SK-N-SH (cell line): Measurements from ENCODE around the gene CRYGC. TPM values are rescaled to one million over a fixed set of nuclear protein-coding genes. Genes with fewer than 3 reads are reported as not detected.

Experiments used
- CTCF ChIA-PET: fragments of 300-600, 350-600 bp; formaldehyde crosslinking; extraction: SDS; loops from one replicate; lab custom pipeline; 2021; lab: Yijun Ruan, JAX
- POLR2A ChIA-PET: fragments of 350-600 bp; sonication (Branson Sonifier 250); formaldehyde crosslinking; extraction: SDS; loops from one replicate; lab custom pipeline; 2020; ENCODE audit warnings: antibody characterized with exemption, inconsistent platforms; lab: Yijun Ruan, JAX
- DNase-seq: peaks from one replicate; pipeline ENCODE4 v3.0.0; 2012
- H2AFZ ChIP-seq: fragments of 200-600 bp; sonication (generic); 2 replicates; pipeline ENCODE4 v1.8.1; 2016; ENCODE audit warnings: antibody characterized with exemption, mild to moderate bottlenecking, low read depth
- H3F3A ChIP-seq: fragments of 200-600 bp; sonication (generic); replicated peaks from 2 replicates; pipeline ENCODE3; 2016; ENCODE audit warnings: antibody characterized with exemption, mild to moderate bottlenecking; ENCODE audit not compliant: insufficient read depth
- H3K27ac ChIP-seq, 2 experiments: fragments of 200-500 bp in 1 of 2; fragments of 200-600 bp in 1 of 2; sonication (Bioruptor generic) in 1 of 2; sonication (generic), shearing (Covaris generic) in 1 of 2; 2 replicates each; pipeline versions ENCODE4 v1.5.1 to v1.6.1; 2014 to 2016; ENCODE audit warnings: low read depth in 2 of 2, inconsistent platforms in 1 of 2, low read length in 1 of 2, mild to moderate bottlenecking in 1 of 2, mixed read lengths in 1 of 2
- H3K27me3 ChIP-seq: fragments of 200-600 bp; sonication (generic), shearing (Covaris generic); 2 replicates; pipeline ENCODE4 v1.6.1; 2016; ENCODE audit warnings: mixed run types; ENCODE audit not compliant: insufficient read depth
- H3K36me3 ChIP-seq, 2 experiments: fragments of 200-500 bp in 1 of 2; fragments of 200-600 bp in 1 of 2; sonication (Bioruptor generic) in 1 of 2; sonication (generic) in 1 of 2; replicated peaks in 1 of 2; 2 replicates each; pipeline versions ENCODE3 to v1.5.1; 2014 to 2016; ENCODE audit warnings: low read length in 1 of 2, mild to moderate bottlenecking in 1 of 2; ENCODE audit not compliant: insufficient read depth in 2 of 2, control insufficient read depth in 1 of 2
- H3K4me1 ChIP-seq, 2 experiments: fragments of 200-500 bp in 1 of 2; fragments of 200-600 bp in 1 of 2; sonication (Bioruptor generic) in 1 of 2; sonication (generic), shearing (Covaris generic) in 1 of 2; 2 replicates each; pipeline versions ENCODE4 v1.5.1 to v1.6.1; 2014 to 2016; ENCODE audit warnings: low read depth in 1 of 2, low read length in 1 of 2, mixed run types in 1 of 2; ENCODE audit not compliant: insufficient read depth in 2 of 2, control insufficient read depth in 1 of 2
- H3K4me2 ChIP-seq: fragments of 200-600 bp; sonication (generic), shearing (Covaris generic); 2 replicates; pipeline ENCODE4 v1.6.1; 2017; ENCODE audit warnings: mixed run types
- H3K4me3 ChIP-seq, 2 experiments: fragments of 200-500 bp in 1 of 2; fragments of 200-600 bp in 1 of 2; sonication (Bioruptor generic) in 1 of 2; sonication (generic), shearing (Covaris generic) in 1 of 2; 2 replicates each; pipeline versions ENCODE4 v1.5.1 to v1.8.1; 2014 to 2016; ENCODE audit warnings: low read depth in 2 of 2, inconsistent platforms in 1 of 2, low read length in 1 of 2, mild to moderate bottlenecking in 1 of 2, mixed read lengths in 1 of 2, moderate library complexity in 1 of 2
- H3K79me2 ChIP-seq: fragments of 200-600 bp; sonication (generic); 2 replicates; pipeline ENCODE4 v1.8.1; 2017; ENCODE audit warnings: mild to moderate bottlenecking; ENCODE audit not compliant: insufficient read depth
- H3K9ac ChIP-seq: fragments of 200-600 bp; sonication (generic); 2 replicates; pipeline ENCODE4 v1.6.1; 2017; ENCODE audit warnings: mixed run types
- H3K9me2 ChIP-seq: fragments of 200-600 bp; sonication (generic); 2 replicates; pipeline ENCODE4 v1.6.1; 2017; ENCODE audit warnings: mixed run types
- H3K9me3 ChIP-seq: fragments of 200-600 bp; sonication (generic); 2 replicates; pipeline ENCODE4 v1.6.1; 2017; ENCODE audit warnings: mixed run types, mild to moderate bottlenecking, moderate library complexity
- H4K20me1 ChIP-seq: fragments of 200-600 bp; sonication (generic); 2 replicates; pipeline ENCODE4 v1.6.1; 2017; ENCODE audit warnings: mild to moderate bottlenecking, mixed run types; ENCODE audit not compliant: insufficient read depth
- CHD2 ChIP-seq: fragments of 150-350 bp; IDR thresholded peaks from 2 replicates; pipeline ENCODE4 v1.6.1; 2018; ENCODE audit warnings: low read length; ENCODE audit not compliant: partially characterized antibody
- ELF1 ChIP-seq: IDR thresholded peaks from 2 replicates; pipeline ENCODE4 v1.4.0; 2012
- EP300 ChIP-seq, 2 experiments: IDR thresholded peaks; 2 replicates each; pipeline versions ENCODE4 v1.4.0 to v1.6.1; 2012; ENCODE audit warnings: borderline replicate concordance in 1 of 2, low read depth in 1 of 2, low read length in 1 of 2
- EZH2phosphoT487 ChIP-seq: fragments of 200-600 bp; sonication (generic); IDR thresholded peaks from 2 replicates; pipeline ENCODE4 v1.6.1; 2017; ENCODE audit warnings: low read depth, mixed run types, mild to moderate bottlenecking, antibody characterized with exemption, moderate library complexity, borderline replicate concordance
- FOSL2 ChIP-seq: IDR thresholded peaks from 2 replicates; pipeline ENCODE4 v1.4.0; 2012; ENCODE audit warnings: low read depth, mild to moderate bottlenecking, moderate library complexity, borderline replicate concordance
- FOXJ3 ChIP-seq: sonication (generic); formaldehyde crosslinking; IDR thresholded peaks from 2 replicates; pipeline ENCODE4 v1.5.1; 2020; ENCODE audit warnings: mild to moderate bottlenecking, missing genetic modification reagents
- GATA2 ChIP-seq: sonication (generic); formaldehyde crosslinking; IDR thresholded peaks from 2 replicates; pipeline ENCODE4 v1.5.0; 2020; ENCODE audit warnings: mild to moderate bottlenecking, missing genetic modification reagents
- JUND ChIP-seq: IDR thresholded peaks from 2 replicates; pipeline ENCODE4 v1.4.0; 2012
- NFIC ChIP-seq: IDR thresholded peaks from 2 replicates; pipeline ENCODE4 v1.4.0; 2012; ENCODE audit warnings: borderline replicate concordance
- NRF1 ChIP-seq: IDR thresholded peaks from 2 replicates; pipeline ENCODE4 v1.6.1; 2012; ENCODE audit warnings: low read depth, mild to moderate bottlenecking, low read length
- RAD21 ChIP-seq: IDR thresholded peaks from 2 replicates; pipeline ENCODE4 v1.6.1; 2012; ENCODE audit warnings: mild to moderate bottlenecking, low read length
- RCOR1 ChIP-seq: fragments of 150-350 bp; IDR thresholded peaks from 2 replicates; pipeline ENCODE4 v1.6.1; 2017; ENCODE audit warnings: antibody characterized with exemption, low read length
- RFX5 ChIP-seq: IDR thresholded peaks from 2 replicates; pipeline ENCODE4 v1.6.1; 2012; ENCODE audit warnings: mild to moderate bottlenecking, improper control_type of control experiment, low read length
- RXRA ChIP-seq: IDR thresholded peaks from 2 replicates; pipeline ENCODE4 v1.4.0; 2012; ENCODE audit warnings: low read depth, mild to moderate bottlenecking, borderline replicate concordance
- SIN3A ChIP-seq: IDR thresholded peaks from 2 replicates; pipeline ENCODE4 v1.6.1; 2012; ENCODE audit warnings: low read depth, mild to moderate bottlenecking, low read length, moderate library complexity, borderline replicate concordance
- SMC3 ChIP-seq: IDR thresholded peaks from 2 replicates; pipeline ENCODE4 v1.6.1; 2012; ENCODE audit warnings: low read depth, low read length, improper control_type of control experiment
- TAF1 ChIP-seq: IDR thresholded peaks from 2 replicates; pipeline ENCODE4 v1.6.1; 2012; ENCODE audit warnings: low read depth, mild to moderate bottlenecking, low read length, moderate library complexity, borderline replicate concordance
- TCF12 ChIP-seq: IDR thresholded peaks from 2 replicates; pipeline ENCODE4 v1.4.0; 2012
- TEAD4 ChIP-seq: IDR thresholded peaks from 2 replicates; pipeline ENCODE4 v1.4.0; 2012; ENCODE audit warnings: mild to moderate bottlenecking, borderline replicate concordance; ENCODE audit not compliant: insufficient read depth
- YY1 ChIP-seq: IDR thresholded peaks from 2 replicates; pipeline ENCODE4 v1.4.0; 2012; ENCODE audit warnings: low read depth, mild to moderate bottlenecking
- WGBS: methylation state at CpG from one replicate; pipeline ENCODE4 v1.1.6; 2017; ENCODE audit warnings: low lambda C conversion rate; 5-methylcytosine and 5-hydroxymethylcytosine counted together
- polyA plus RNA-seq, 3 experiments: library from polyadenylated mRNA; depleted of rRNA; stranded (reverse); fragments of >200 nt; gene quantifications; 2 replicates each; pipeline ENCODE4 v1.2.3, GENCODE V29; 2012
- TF ChIP-seq, protein P1 (sequence below): IDR thresholded peaks from 2 replicates; pipeline ENCODE4 v1.4.0; 2012; ENCODE audit warnings: low read depth
- TF ChIP-seq, protein P2 (sequence below): fragments of 200-600 bp; sonication (generic); IDR thresholded peaks from 2 replicates; pipeline ENCODE4 v1.6.1; 2017; ENCODE audit warnings: antibody characterized with exemption, mild to moderate bottlenecking, moderate library complexity
- TF ChIP-seq, protein P3 (sequence below): IDR thresholded peaks from 2 replicates; pipeline ENCODE4 v1.4.0; 2012; ENCODE audit warnings: low read depth, borderline replicate concordance
- TF ChIP-seq, protein P4 (sequence below): fragments of 150-350 bp; IDR thresholded peaks from 2 replicates; pipeline ENCODE4 v1.6.1; 2016; ENCODE audit warnings: mild to moderate bottlenecking, low read depth, low read length
- TF ChIP-seq, protein P5 (sequence below): IDR thresholded peaks from 2 replicates; pipeline ENCODE4; 2012

Gene CRYGC
- polyA plus RNA-seq, 1 of the 3 experiments (the other 2 are of a cell fraction): 0.31 TPM

DNA sequence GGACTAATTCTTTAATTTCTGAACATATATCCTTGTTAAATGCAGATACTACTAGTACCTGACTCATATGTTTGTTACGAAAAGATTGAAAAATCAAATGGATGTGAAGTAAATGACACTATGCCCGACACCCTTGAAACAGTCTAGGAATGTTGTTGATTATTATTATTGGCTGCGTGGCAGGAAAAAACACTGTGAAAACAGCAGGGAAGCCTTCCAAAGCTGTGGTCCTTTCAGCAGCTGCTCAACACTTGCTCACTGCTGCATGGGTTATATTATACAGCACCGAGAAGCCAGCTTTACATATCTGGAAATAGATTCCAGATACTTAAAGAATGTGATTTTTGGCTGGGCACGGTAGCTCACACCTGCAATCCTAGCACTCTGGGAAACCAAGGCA, 31.8 kb downstream of the CRYGC start:
- WGBS: 55% methylated on average over 5 of the region's 5 CpGs
- ChIA-PET CTCF (interaction anchor here (0.9 to 1.1 kb wide), 2 partner anchors 26 to 27 kb away, joined by 3 to 4 read pairs; no protein-coding TSS in a partner anchor), POLR2A (no interaction called here)
- H3K9me2 ChIP-seq: no peaks in the 10 kb centered on the region
- no peak overlapping the region for H3K4me2 ChIP-seq
- H3K4me1 ChIP-seq: peaks cover 0 to 2% of the 10 kb centered on the region in 2 experiments; a peak in 1 of 4 replicates
- H3K27ac ChIP-seq: no peak overlapping the region
- no peaks in the 10 kb centered on the region for H3K36me3 ChIP-seq
- no peak overlapping the region for H3K9ac ChIP-seq
- H3K27me3 ChIP-seq: no peaks in the 10 kb centered on the region
- no peak for DNase-seq
- TF ChIP-seq TAF1 (no peak), EZH2phosphoT487 (no peak), JUND (no peak), CHD2 (no peak), RXRA (no peak), YY1 (no peak), RFX5 (no peak), SMC3 (no peak), NFIC (no peak), SIN3A (no peak)
- TF ChIP-seq, protein P1, sequence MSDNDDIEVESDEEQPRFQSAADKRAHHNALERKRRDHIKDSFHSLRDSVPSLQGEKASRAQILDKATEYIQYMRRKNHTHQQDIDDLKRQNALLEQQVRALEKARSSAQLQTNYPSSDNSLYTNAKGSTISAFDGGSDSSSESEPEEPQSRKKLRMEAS: no peak
- TF ChIP-seq, protein P2, sequence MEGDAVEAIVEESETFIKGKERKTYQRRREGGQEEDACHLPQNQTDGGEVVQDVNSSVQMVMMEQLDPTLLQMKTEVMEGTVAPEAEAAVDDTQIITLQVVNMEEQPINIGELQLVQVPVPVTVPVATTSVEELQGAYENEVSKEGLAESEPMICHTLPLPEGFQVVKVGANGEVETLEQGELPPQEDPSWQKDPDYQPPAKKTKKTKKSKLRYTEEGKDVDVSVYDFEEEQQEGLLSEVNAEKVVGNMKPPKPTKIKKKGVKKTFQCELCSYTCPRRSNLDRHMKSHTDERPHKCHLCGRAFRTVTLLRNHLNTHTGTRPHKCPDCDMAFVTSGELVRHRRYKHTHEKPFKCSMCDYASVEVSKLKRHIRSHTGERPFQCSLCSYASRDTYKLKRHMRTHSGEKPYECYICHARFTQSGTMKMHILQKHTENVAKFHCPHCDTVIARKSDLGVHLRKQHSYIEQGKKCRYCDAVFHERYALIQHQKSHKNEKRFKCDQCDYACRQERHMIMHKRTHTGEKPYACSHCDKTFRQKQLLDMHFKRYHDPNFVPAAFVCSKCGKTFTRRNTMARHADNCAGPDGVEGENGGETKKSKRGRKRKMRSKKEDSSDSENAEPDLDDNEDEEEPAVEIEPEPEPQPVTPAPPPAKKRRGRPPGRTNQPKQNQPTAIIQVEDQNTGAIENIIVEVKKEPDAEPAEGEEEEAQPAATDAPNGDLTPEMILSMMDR: no peak
- TF ChIP-seq, protein P3, sequence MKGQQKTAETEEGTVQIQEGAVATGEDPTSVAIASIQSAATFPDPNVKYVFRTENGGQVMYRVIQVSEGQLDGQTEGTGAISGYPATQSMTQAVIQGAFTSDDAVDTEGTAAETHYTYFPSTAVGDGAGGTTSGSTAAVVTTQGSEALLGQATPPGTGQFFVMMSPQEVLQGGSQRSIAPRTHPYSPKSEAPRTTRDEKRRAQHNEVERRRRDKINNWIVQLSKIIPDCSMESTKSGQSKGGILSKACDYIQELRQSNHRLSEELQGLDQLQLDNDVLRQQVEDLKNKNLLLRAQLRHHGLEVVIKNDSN: no peak
- TF ChIP-seq, protein P4, sequence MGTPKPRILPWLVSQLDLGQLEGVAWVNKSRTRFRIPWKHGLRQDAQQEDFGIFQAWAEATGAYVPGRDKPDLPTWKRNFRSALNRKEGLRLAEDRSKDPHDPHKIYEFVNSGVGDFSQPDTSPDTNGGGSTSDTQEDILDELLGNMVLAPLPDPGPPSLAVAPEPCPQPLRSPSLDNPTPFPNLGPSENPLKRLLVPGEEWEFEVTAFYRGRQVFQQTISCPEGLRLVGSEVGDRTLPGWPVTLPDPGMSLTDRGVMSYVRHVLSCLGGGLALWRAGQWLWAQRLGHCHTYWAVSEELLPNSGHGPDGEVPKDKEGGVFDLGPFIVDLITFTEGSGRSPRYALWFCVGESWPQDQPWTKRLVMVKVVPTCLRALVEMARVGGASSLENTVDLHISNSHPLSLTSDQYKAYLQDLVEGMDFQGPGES: no peak
- no peaks in the 10 kb centered on the region for H3F3A ChIP-seq
- H3K79me2 ChIP-seq: no peaks in the 10 kb centered on the region
- no peaks in the 10 kb centered on the region for H4K20me1 ChIP-seq
- no peak overlapping the region for H2AFZ ChIP-seq
- no peaks in the 10 kb centered on the region for H3K9me3 ChIP-seq
- H3K4me3 ChIP-seq: no peak overlapping the region

DNA sequence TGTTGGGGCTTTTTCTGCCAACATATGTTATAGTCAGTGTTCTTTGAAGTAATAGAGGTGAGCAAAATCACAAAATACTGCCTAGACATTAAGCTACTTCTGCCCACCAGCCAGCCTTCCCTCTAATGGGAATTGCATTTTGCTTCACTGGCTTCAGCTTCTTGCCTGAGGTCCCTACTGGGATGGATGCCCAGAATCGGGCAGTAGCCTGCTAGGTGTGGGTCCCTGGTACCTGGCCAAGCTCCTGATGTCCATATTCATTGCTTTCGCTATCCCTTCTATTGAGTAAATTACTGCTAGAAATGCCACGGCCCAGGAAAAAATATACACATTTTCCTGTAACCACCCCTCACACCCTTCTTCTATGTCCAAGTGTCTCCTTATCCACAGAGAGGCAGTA, 32.3 kb downstream of the CRYGC start:
- POLR2A ChIA-PET: no interaction called here

More for the DNA sequence above, 32.3 kb downstream of the CRYGC start:
- Histone ChIP-seq H3K79me2 (no peaks in the 10 kb centered on the region), H3K27me3 (no peaks in the 10 kb centered on the region), H3K9ac (no peak overlapping the region), H3K9me3 (no peaks in the 10 kb centered on the region), H3K27ac (no peak overlapping the region), H3K9me2 (no peaks in the 10 kb centered on the region), H4K20me1 (no peaks in the 10 kb centered on the region), H2AFZ (no peak overlapping the region), H3K4me3 (no peak overlapping the region), H3K4me2 (no peak overlapping the region), H3K36me3 (no peaks in the 10 kb centered on the region), H3K4me1 (peaks cover 0 to 2% of the 10 kb centered on the region in 2 experiments; a peak in 1 of 4 replicates), H3F3A (no peaks in the 10 kb centered on the region)
- TF ChIP-seq RFX5 (no peak), YY1 (no peak), RCOR1 (no peak), EP300 (IDR thresholded peaks at IDR 0.05; ENCODE audit: borderline replicate concordance in 1 of 2, low read depth in 1 of 2, low read length in 1 of 2) (no peak), JUND (no peak), TEAD4 (no peak), FOXJ3 (CRISPR knock-in tag) (no peak), TCF12 (no peak), CHD2 (no peak), RAD21 (no peak), ELF1 (no peak), GATA2 (no peak), FOSL2 (no peak), NRF1 (no peak), SIN3A (no peak)
- TF ChIP-seq, protein P5, sequence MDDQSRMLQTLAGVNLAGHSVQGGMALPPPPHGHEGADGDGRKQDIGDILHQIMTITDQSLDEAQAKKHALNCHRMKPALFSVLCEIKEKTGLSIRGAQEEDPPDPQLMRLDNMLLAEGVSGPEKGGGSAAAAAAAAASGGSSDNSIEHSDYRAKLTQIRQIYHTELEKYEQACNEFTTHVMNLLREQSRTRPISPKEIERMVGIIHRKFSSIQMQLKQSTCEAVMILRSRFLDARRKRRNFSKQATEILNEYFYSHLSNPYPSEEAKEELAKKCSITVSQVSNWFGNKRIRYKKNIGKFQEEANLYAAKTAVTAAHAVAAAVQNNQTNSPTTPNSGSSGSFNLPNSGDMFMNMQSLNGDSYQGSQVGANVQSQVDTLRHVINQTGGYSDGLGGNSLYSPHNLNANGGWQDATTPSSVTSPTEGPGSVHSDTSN: no peak
- DNase-seq: no peak
- CTCF ChIA-PET: interaction anchor here (0.9 to 1.1 kb wide), 2 partner anchors 25 to 28 kb away, joined by 3 to 4 read pairs; no protein-coding TSS in a partner anchor
- 43% methylated on average over 3 of the region's 3 CpGs for WGBS
